Sigmoid colon (tissue), 7 donors: ENCODE results near the gene SPAG8. TPM values are rescaled to one million over a fixed set of nuclear protein-coding genes. Genes with fewer than 3 reads are reported as not detected.
A peak's percentile ranks its signal among the peaks of the same experiment; 100 is the strongest.

Source experiments
- DNase-seq: peaks from one replicate; pipeline ENCODE4 v3.0.0-alpha.2; 2019
- H3K27ac ChIP-seq, 4 donors: fragments of 200-600 bp; sonication (generic); one replicate each; pipeline ENCODE4 v1.5.1; 2016 to 2019; ENCODE audit warnings: mild to moderate bottlenecking in 1 of 4
- H3K27me3 ChIP-seq, 3 donors: fragments of 200-600 bp; sonication (generic); one replicate each; pipeline ENCODE4 v1.5.1; 2019; ENCODE audit warnings: mild to moderate bottlenecking in 1 of 3
- H3K36me3 ChIP-seq, 4 donors: fragments of 200-600 bp; sonication (generic); one replicate each; pipeline ENCODE4 v1.5.1; 2016 to 2019
- H3K4me1 ChIP-seq, 4 donors: fragments of 200-600 bp; sonication (generic); one replicate each; pipeline ENCODE4 v1.5.1; 2017 to 2019
- H3K4me3 ChIP-seq, 4 donors: fragments of 200-600 bp; sonication (generic); one replicate each; pipeline ENCODE4 v1.5.1; 2017 to 2019; ENCODE audit warnings: mild to moderate bottlenecking in 2 of 4, moderate library complexity in 1 of 4
- H3K9me3 ChIP-seq, 4 donors: fragments of 200-600 bp in 3 of 4; sonication (generic) in 3 of 4; one replicate each; pipeline versions ENCODE4 v1.5.1 to v1.6.1; 2013 to 2019
- CTCF ChIP-seq, 4 experiments: fragments of 450-650 bp in 3 of 4; fragments of 200-600 bp in 1 of 4; IDR thresholded peaks; one replicate each; pipeline ENCODE4 v1.5.1; 2016 to 2019; ENCODE audit warnings: antibody characterized with exemption in 4 of 4, mild to moderate bottlenecking in 3 of 4, moderate library complexity in 2 of 4
- EP300 ChIP-seq, 4 donors: sonication (generic); formaldehyde crosslinking; IDR thresholded peaks; one replicate each; pipeline ENCODE4 v1.6.1; 2017; ENCODE audit warnings: antibody characterized with exemption in 4 of 4
- POLR2A ChIP-seq, 2 donors: fragments of 450-650 bp; IDR thresholded peaks; one replicate each; pipeline ENCODE4 v1.6.1; 2016; ENCODE audit warnings: antibody characterized with exemption in 2 of 2, mild to moderate bottlenecking in 2 of 2, moderate library complexity in 2 of 2
- POLR2AphosphoS5 ChIP-seq, 4 donors: sonication (generic); formaldehyde crosslinking; IDR thresholded peaks; one replicate each; pipeline ENCODE4 v1.6.1; 2017; ENCODE audit warnings: antibody characterized with exemption in 4 of 4
- WGBS, 2 donors: extraction: QIAGEN DNeasy Blood & Tissue Kit; methylation state at CpG; one replicate each; pipeline ENCODE4 v1.1.7; 2013; 5-methylcytosine and 5-hydroxymethylcytosine counted together
- intact Hi-C: fragments of 100-400 bp; cut with DNase I; formaldehyde crosslinking; loops from one replicate; pipeline ENCODE4 v1.15.1; 2023
- polyA plus RNA-seq, 3 donors: library from polyadenylated mRNA; stranded (reverse); fragments of 200-250 nt; gene quantifications; one replicate each; pipeline ENCODE4 v1.2.3, GENCODE V29; 2013
- total RNA-seq, 4 donors: library from RNA; depleted of rRNA; stranded (reverse); fragments of >200 nt; gene quantifications; one replicate each; pipeline ENCODE4 v1.1.0, GENCODE V29; 2016
- donor health status: healthy with polysubstance abuse.
- donor health status: Bipolar disorder and iron deficiency.
- donor health status: healthy.

Gene SPAG8
- total and polyA plus RNA-seq, 7 donors, result 1.1 to 2.8 (median 2.3) TPM; not detected in 2

- 73 to 95% methylated on average over 5 of the region's 5 CpGs for WGBS, 2 donors
- H3K4me3 ChIP-seq, result no peak overlapping the region
- H3K4me1 ChIP-seq, result peaks cover 0 to 14% (median 10%) of the 10 kb centered on the region in 4 donors
- peaks cover 0 to 9% (median 0%) of the 10 kb centered on the region in 4 donors for H3K36me3 ChIP-seq
- intact Hi-C loops, result no loop called here
- no peak overlapping the region for H3K27ac ChIP-seq
- H3K9me3 ChIP-seq, result no peaks in the 10 kb centered on the region
- no peak for TF ChIP-seq CTCF (IDR thresholded peaks at IDR 0.05)
- no peak for TF ChIP-seq POLR2AphosphoS5 (IDR thresholded peaks at IDR 0.05)
- no peak for TF ChIP-seq EP300 (IDR thresholded peaks at IDR 0.05)
- no peak for TF ChIP-seq POLR2A (IDR thresholded peaks at IDR 0.05)
- H3K27me3 ChIP-seq, result no peaks in the 10 kb centered on the region
- peak; percentile 38 for DNase-seq
Measured at GRCh38 chr9:35839926-35840325, 27.9 kb upstream of the SPAG8 start.

- Histone ChIP-seq H3K27me3 (no peaks in the 10 kb centered on the region), H3K36me3 (peaks cover 0 to 11% (median 0%) of the 10 kb centered on the region in 4 donors), H3K9me3 (no peaks in the 10 kb centered on the region), H3K4me1 (peaks cover 0 to 15% (median 11%) of the 10 kb centered on the region in 4 donors), H3K4me3 (no peak overlapping the region), H3K27ac (no peak overlapping the region)
- intact Hi-C loops, result no loop called here
- 96% methylated on average over 5 of the region's 5 CpGs for WGBS, 2 donors
- DNase-seq, result peak; percentile 40
- TF ChIP-seq POLR2A (IDR thresholded peaks at IDR 0.05), result no peak
- no peak for TF ChIP-seq POLR2AphosphoS5 (IDR thresholded peaks at IDR 0.05)
- TF ChIP-seq CTCF (IDR thresholded peaks at IDR 0.05), result no peak
- TF ChIP-seq EP300 (IDR thresholded peaks at IDR 0.05), result no peak
Measured at GRCh38 chr9:35836595-35836994, 24.5 kb upstream of the SPAG8 start.

- Histone ChIP-seq H3K4me1 (peaks cover 0 to 23% (median 17%) of the 10 kb centered on the region in 4 donors), H3K9me3 (no peaks in the 10 kb centered on the region), H3K4me3 (no peak overlapping the region), H3K36me3 (peaks cover 0 to 11% (median 0%) of the 10 kb centered on the region in 4 donors), H3K27me3 (no peaks in the 10 kb centered on the region), H3K27ac (no peak overlapping the region)
- 27 to 64% methylated on average over 2 of the region's 2 CpGs for WGBS, 2 donors
- no peak for TF ChIP-seq EP300 (IDR thresholded peaks at IDR 0.05)
- TF ChIP-seq POLR2AphosphoS5 (IDR thresholded peaks at IDR 0.05), result no peak
- TF ChIP-seq CTCF (IDR thresholded peaks at IDR 0.05), result no peak
- no peak for TF ChIP-seq POLR2A (IDR thresholded peaks at IDR 0.05)
- no peak for DNase-seq
- intact Hi-C loops, result no loop called here
Measured at GRCh38 chr9:35835766-35836165, 23.7 kb upstream of the SPAG8 start.

GRCh38 chr9:35835216-35835632 is 23.2 kb upstream of the SPAG8 start:
- Histone ChIP-seq H3K4me3 (no peak overlapping the region), H3K27me3 (no peaks in the 10 kb centered on the region), H3K27ac (no peak overlapping the region), H3K4me1 (peaks cover 0 to 29% (median 22%) of the 10 kb centered on the region in 4 donors), H3K36me3 (peaks cover 0 to 11% (median 0%) of the 10 kb centered on the region in 4 donors), H3K9me3 (no peaks in the 10 kb centered on the region)
- TF ChIP-seq EP300 (IDR thresholded peaks at IDR 0.05), result no peak
- TF ChIP-seq POLR2A (IDR thresholded peaks at IDR 0.05), result no peak
- TF ChIP-seq POLR2AphosphoS5 (IDR thresholded peaks at IDR 0.05), result no peak
- TF ChIP-seq CTCF (IDR thresholded peaks at IDR 0.05), result no peak
- peak; percentile 64 for DNase-seq
- WGBS, 2 donors, result 69 to 86% methylated on average over 3 of the region's 3 CpGs
- intact Hi-C loops, result no loop called here
